GM23338 (cell line): ENCODE results near the gene KIF1A. TPM values are rescaled to one million over a fixed set of nuclear protein-coding genes. Genes with fewer than 3 reads are reported as not detected.

Source experiments
- ATAC-seq: fragments of 200-7000 bp; cut with Tn5 transposase; 3 replicates; pipeline ENCODE4 v1.9.1; 2020
- DNase-seq: peaks from one replicate; pipeline ENCODE4 v3.0.0-alpha.2; 2015; ENCODE audit warnings: low spot score
- H2AFZ ChIP-seq: fragments of 200-600 bp; sonication (generic); 2 replicates; pipeline ENCODE4 v1.8.0; 2016; ENCODE audit warnings: antibody characterized with exemption, mild to moderate bottlenecking, moderate library complexity
- H3F3A ChIP-seq: fragments of 200-600 bp; sonication (generic); replicated peaks from 2 replicates; pipeline ENCODE4 v1.8.0; 2017; ENCODE audit warnings: antibody characterized with exemption, mixed run types, low read depth
- H3K27ac ChIP-seq: fragments of 200-600 bp; sonication (generic); 2 replicates; pipeline ENCODE4 v1.6.1; 2016; ENCODE audit warnings: low read depth
- H3K27me3 ChIP-seq: fragments of 200-600 bp; sonication (generic); 2 replicates; pipeline ENCODE4 v1.8.0; 2016; ENCODE audit warnings: mild to moderate bottlenecking, mixed run types, moderate library complexity; ENCODE audit not compliant: insufficient read depth
- H3K36me3 ChIP-seq: fragments of 200-600 bp; sonication (generic); 2 replicates; pipeline ENCODE4 v1.8.0; 2016; ENCODE audit warnings: mild to moderate bottlenecking; ENCODE audit not compliant: insufficient read depth
- H3K4me1 ChIP-seq: fragments of 200-600 bp; sonication (generic); 2 replicates; pipeline ENCODE4 v1.8.0; 2016; ENCODE audit warnings: mild to moderate bottlenecking, moderate library complexity; ENCODE audit not compliant: insufficient read depth
- H3K4me2 ChIP-seq: fragments of 200-600 bp; sonication (generic); 2 replicates; pipeline ENCODE4 v1.7.1; 2017; ENCODE audit warnings: mixed run types
- H3K4me3 ChIP-seq: fragments of 200-600 bp; sonication (generic); 2 replicates; pipeline ENCODE4 v1.6.1; 2016; ENCODE audit warnings: mixed run types
- H3K79me2 ChIP-seq: fragments of 200-600 bp; sonication (generic); replicated peaks from 2 replicates; pipeline ENCODE4 v1.8.0; 2017; ENCODE audit warnings: mild to moderate bottlenecking; ENCODE audit not compliant: insufficient read depth
- H3K9me2 ChIP-seq: fragments of 200-600 bp; sonication (generic); 2 replicates; pipeline ENCODE4 v1.8.0; 2017; ENCODE audit not compliant: insufficient read depth
- H4K20me1 ChIP-seq: fragments of 200-600 bp; sonication (generic); replicated peaks from 2 replicates; pipeline ENCODE4 v1.8.0; 2017; ENCODE audit warnings: mild to moderate bottlenecking; ENCODE audit not compliant: insufficient read depth
- H3K27ac Mint-ChIP-seq: 2 replicates; pipeline ENCODE4 v1.8.0; 2020; ENCODE audit warnings: inconsistent platforms, mild to moderate bottlenecking, moderate library complexity, mixed read lengths
- H3K27me3 Mint-ChIP-seq: 3 replicates; pipeline ENCODE4 v1.8.0; 2022; ENCODE audit warnings: low read depth, mild to moderate bottlenecking, moderate library complexity, mixed read lengths, inconsistent platforms; ENCODE audit not compliant: insufficient read depth, poor library complexity
- H3K36me3 Mint-ChIP-seq: 3 replicates; pipeline ENCODE4 v1.8.0; 2021; ENCODE audit warnings: low read depth, mild to moderate bottlenecking, inconsistent platforms, moderate library complexity, mixed read lengths
- H3K4me1 Mint-ChIP-seq: 3 replicates; pipeline ENCODE4 v1.8.0; 2020; ENCODE audit warnings: mild to moderate bottlenecking, inconsistent platforms, mixed read lengths
- H3K4me3 Mint-ChIP-seq: 3 replicates; pipeline ENCODE4 v1.8.0; 2021; ENCODE audit warnings: moderate library complexity, mild to moderate bottlenecking, inconsistent platforms, mixed read lengths
- H3K9me3 Mint-ChIP-seq: 3 replicates; pipeline ENCODE4 v1.8.0; 2020; ENCODE audit warnings: moderate library complexity, mild to moderate bottlenecking, inconsistent platforms, mixed read lengths
- CREB1 ChIP-seq: fragments of 250-450 bp; sonication (Bioruptor Pico); IDR thresholded peaks from 2 replicates; pipeline ENCODE4 v1.5.0; 2020; ENCODE audit warnings: low read depth, mild to moderate bottlenecking, moderate library complexity
- EZH2 ChIP-seq: fragments of 200-600 bp; sonication (generic); IDR thresholded peaks from one replicate; pipeline ENCODE4 v1.8.0; 2017; ENCODE audit warnings: antibody characterized with exemption, mild to moderate bottlenecking, low read depth; ENCODE audit not compliant: unreplicated experiment
- EZH2phosphoT487 ChIP-seq: fragments of 200-600 bp; sonication (generic); IDR thresholded peaks from one replicate; pipeline ENCODE4 v1.8.1; 2018; ENCODE audit warnings: antibody characterized with exemption; ENCODE audit not compliant: unreplicated experiment
- JUNB ChIP-seq: IDR thresholded peaks from one replicate; pipeline ENCODE4 v1.6.1; 2016; ENCODE audit warnings: antibody characterized with exemption; ENCODE audit not compliant: unreplicated experiment
- NANOG ChIP-seq: IDR thresholded peaks from 2 replicates; pipeline ENCODE4 v1.6.1; 2016; ENCODE audit warnings: antibody characterized with exemption, borderline replicate concordance
- ZNF114 ChIP-seq: fragments of 250-450 bp; sonication (Bioruptor Pico); IDR thresholded peaks from 2 replicates; pipeline ENCODE4 v1.5.0; 2020; ENCODE audit warnings: mild to moderate bottlenecking, moderate library complexity
- ZNF331 ChIP-seq: fragments of 250-450 bp; sonication (Bioruptor Pico); IDR thresholded peaks from 2 replicates; pipeline ENCODE4 v1.5.0; 2020; ENCODE audit warnings: low read depth, mild to moderate bottlenecking, moderate library complexity
- polyA plus RNA-seq: library from polyadenylated mRNA; unstranded; fragments of >200 nt; fragmentation: Nextera tagmentation; extraction: Ambion mirVana; gene quantifications from 2 replicates; pipeline ENCODE4 v1.2.1, GENCODE V29; 2016
- total RNA-seq: library from RNA; depleted of rRNA; stranded (reverse); fragments of >200 nt; shearing (Covaris generic); gene quantifications from 2 replicates; pipeline ENCODE4 v1.2.3, GENCODE V29; 2014
- TF ChIP-seq, protein P1 (sequence below): IDR thresholded peaks from 2 replicates; pipeline ENCODE4 v1.6.1; 2016; ENCODE audit warnings: antibody characterized with exemption
- TF ChIP-seq, protein P2 (sequence below), 2 experiments: fragments of 200-600 bp in 1 of 2; sonication (generic) in 1 of 2; conservative IDR thresholded peaks; 2 replicates each; pipeline versions ENCODE4 v1.5.1 to v1.6.1; 2016 to 2017; ENCODE audit warnings: antibody characterized with exemption in 2 of 2, low read depth in 2 of 2, mild to moderate bottlenecking in 2 of 2, moderate library complexity in 1 of 2

The KIF1A gene
- total and polyA plus RNA-seq, 2 experiments from 2014 or later = 169 to 214 TPM

DNA sequence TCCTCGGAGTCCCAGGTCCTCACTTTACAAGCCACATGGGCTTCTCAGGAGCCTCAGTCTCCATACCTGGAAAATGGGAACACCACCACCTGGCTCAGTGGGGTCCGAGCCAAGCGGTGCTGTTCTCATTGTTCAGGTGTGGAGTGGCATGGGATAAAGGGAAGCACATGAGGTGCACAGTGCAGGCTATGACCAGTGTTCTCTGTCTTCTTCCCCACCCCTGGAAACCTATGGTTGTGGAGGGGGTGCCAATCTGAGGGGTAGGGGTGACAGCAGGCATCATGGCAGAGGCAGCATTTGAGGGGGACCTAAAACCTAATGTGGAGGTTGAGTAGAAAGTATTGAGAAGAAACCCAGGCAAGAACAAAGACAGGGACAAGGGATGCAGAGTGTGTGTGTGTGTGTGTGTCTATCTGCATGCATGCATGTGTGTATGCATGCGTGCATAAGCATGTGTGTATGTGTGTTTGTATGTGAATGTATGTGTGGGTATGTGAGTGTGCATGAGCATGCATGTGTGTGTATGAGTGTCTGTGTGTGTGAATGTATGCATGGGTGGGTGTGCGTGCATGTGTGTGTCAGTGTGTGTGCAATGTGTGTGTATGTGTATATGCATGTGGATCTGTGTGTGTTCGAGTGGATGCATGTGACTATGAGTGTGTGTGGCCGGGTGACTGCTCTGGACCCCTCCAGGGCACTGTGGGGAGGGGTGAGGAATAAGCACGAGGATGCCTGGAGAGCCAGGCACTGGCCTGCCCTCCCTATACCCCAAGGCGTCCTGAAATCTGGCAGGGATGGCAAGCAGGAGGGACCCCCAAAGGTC is 4.0 kb downstream of the KIF1A start:
- no peak overlapping the region for H3K27ac Mint-ChIP-seq
- H4K20me1 ChIP-seq = peaks cover 41% of the 10 kb centered on the region
- H3K9me3 Mint-ChIP-seq = peaks cover 13% of the 10 kb centered on the region
- no peak for ATAC-seq
- no peak overlapping the region for H3K4me3 ChIP-seq
- H3K36me3 Mint-ChIP-seq = peaks cover 58% of the 10 kb centered on the region
- peaks cover 34% of the 10 kb centered on the region for H3K4me1 Mint-ChIP-seq
- H3F3A ChIP-seq = no peaks in the 10 kb centered on the region
- H3K27me3 Mint-ChIP-seq = peaks cover 20% of the 10 kb centered on the region
- H3K4me2 ChIP-seq = no peak overlapping the region
- no peak for TF ChIP-seq NANOG
- no peaks in the 10 kb centered on the region for H3K36me3 ChIP-seq
- no peak overlapping the region for H2AFZ ChIP-seq
- H3K27ac ChIP-seq = no peak overlapping the region
- peaks cover 79% of the 10 kb centered on the region for H3K79me2 ChIP-seq
- DNase-seq = no peak
- H3K9me2 ChIP-seq = no peaks in the 10 kb centered on the region
- no peak overlapping the region; the same call in 2 of the 3 replicates for H3K4me3 Mint-ChIP-seq
- H3K27me3 ChIP-seq = no peaks in the 10 kb centered on the region
- H3K4me1 ChIP-seq = 0 out of 2 replicates have a peak, but pooled peaks cover 4% of the 10 kb centered on the region

DNA sequence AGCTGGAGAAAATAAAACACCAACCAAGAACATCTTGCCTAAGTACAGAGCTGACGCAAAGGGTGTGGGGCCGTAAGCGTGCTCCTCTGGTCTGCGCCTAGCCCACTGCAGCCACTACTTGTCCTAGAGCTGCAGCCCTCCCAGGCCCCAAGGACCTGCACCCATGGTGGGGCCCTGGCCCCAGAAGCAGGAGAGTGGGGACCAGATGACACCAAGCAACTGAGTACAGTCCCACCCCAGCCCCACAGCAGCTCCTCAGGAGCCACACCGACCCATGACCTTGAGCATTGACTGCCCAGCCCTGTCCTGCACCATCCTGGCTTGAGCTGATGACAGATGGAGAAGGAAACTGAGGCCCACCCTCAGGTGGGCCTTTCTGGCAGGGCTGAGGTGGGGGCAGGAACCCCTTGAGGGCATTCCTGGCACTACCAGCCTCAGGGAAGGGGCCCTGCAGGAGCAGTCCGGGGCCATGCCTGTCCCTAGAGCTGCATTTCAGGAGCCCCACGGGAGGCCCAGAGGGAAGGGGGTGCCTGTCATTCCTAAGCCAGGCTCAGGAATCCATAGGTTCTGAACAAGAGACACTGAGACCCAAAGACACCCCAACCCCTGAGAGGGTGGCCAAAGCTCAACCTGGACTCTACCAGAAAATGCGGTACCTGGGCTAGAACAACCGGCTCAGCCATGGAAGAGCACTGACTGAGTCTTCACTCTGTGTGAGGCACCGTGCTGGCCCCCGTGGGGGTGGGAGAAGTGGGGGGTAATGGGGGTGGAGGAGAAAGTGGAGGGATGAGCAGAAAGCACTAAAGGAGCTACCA is 4.9 kb downstream of the KIF1A start:
- no peaks in the 10 kb centered on the region for H3K9me2 ChIP-seq
- Mint-ChIP-seq H3K4me1 (peaks cover 40% of the 10 kb centered on the region), H3K27me3 (peaks cover 24% of the 10 kb centered on the region), H3K9me3 (peaks cover 13% of the 10 kb centered on the region), H3K4me3 (no peak overlapping the region), H3K36me3 (peaks cover 67% of the 10 kb centered on the region), H3K27ac (no peak overlapping the region)
- no peaks in the 10 kb centered on the region; the same call in 1 of the 2 replicates for H3K36me3 ChIP-seq
- peaks cover 44% of the 10 kb centered on the region for H4K20me1 ChIP-seq
- H3K4me2 ChIP-seq = no peak overlapping the region
- ATAC-seq = no peak
- no peak overlapping the region for H2AFZ ChIP-seq
- H3K4me1 ChIP-seq = 0 out of 2 replicates have a peak, but pooled peaks cover 4% of the 10 kb centered on the region
- H3K27ac ChIP-seq = no peak overlapping the region
- DNase-seq = no peak
- no peaks in the 10 kb centered on the region for H3F3A ChIP-seq
- no peak for TF ChIP-seq EZH2
- TF ChIP-seq NANOG = no peak
- no peak for TF ChIP-seq JUNB
- no peak for TF ChIP-seq ZNF331 (CRISPR knock-in tag)
- TF ChIP-seq CREB1 (CRISPR knock-in tag) = no peak
- TF ChIP-seq, protein P1, sequence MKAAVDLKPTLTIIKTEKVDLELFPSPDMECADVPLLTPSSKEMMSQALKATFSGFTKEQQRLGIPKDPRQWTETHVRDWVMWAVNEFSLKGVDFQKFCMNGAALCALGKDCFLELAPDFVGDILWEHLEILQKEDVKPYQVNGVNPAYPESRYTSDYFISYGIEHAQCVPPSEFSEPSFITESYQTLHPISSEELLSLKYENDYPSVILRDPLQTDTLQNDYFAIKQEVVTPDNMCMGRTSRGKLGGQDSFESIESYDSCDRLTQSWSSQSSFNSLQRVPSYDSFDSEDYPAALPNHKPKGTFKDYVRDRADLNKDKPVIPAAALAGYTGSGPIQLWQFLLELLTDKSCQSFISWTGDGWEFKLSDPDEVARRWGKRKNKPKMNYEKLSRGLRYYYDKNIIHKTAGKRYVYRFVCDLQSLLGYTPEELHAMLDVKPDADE = no peak
- TF ChIP-seq, protein P2, sequence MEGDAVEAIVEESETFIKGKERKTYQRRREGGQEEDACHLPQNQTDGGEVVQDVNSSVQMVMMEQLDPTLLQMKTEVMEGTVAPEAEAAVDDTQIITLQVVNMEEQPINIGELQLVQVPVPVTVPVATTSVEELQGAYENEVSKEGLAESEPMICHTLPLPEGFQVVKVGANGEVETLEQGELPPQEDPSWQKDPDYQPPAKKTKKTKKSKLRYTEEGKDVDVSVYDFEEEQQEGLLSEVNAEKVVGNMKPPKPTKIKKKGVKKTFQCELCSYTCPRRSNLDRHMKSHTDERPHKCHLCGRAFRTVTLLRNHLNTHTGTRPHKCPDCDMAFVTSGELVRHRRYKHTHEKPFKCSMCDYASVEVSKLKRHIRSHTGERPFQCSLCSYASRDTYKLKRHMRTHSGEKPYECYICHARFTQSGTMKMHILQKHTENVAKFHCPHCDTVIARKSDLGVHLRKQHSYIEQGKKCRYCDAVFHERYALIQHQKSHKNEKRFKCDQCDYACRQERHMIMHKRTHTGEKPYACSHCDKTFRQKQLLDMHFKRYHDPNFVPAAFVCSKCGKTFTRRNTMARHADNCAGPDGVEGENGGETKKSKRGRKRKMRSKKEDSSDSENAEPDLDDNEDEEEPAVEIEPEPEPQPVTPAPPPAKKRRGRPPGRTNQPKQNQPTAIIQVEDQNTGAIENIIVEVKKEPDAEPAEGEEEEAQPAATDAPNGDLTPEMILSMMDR (conservative IDR thresholded peaks at IDR 0.05; ENCODE audit: low read depth in 2 of 2) = no peak
- no peak for TF ChIP-seq ZNF114 (CRISPR knock-in tag)
- no peak for TF ChIP-seq EZH2phosphoT487
- peaks cover 87% of the 10 kb centered on the region for H3K79me2 ChIP-seq
- H3K27me3 ChIP-seq = no peaks in the 10 kb centered on the region
- H3K4me3 ChIP-seq = no peak overlapping the region
